HCT116 (cell line): ENCODE results near the gene MYOF. TPM values are rescaled to one million over a fixed set of nuclear protein-coding genes. Genes with fewer than 3 reads are reported as not detected.

ENCODE experiments used
- ATAC-seq: fragments of 200-7000 bp; cut with Tn5 transposase; 2 replicates; pipeline ENCODE4 v1.9.1; 2020; ENCODE audit warnings: mild to moderate bottlenecking, moderate library complexity
- BruUV-seq: library from RNA; stranded (reverse); fragments of 400-500 nt; replicated peaks from 2 replicates; lab custom pipeline; 2021; lab: Mats Ljungman, UMichigan
- CTCF ChIA-PET: fragments of 300-600 bp; sonication (Branson Sonifier 250); formaldehyde crosslinking; loops from one replicate; lab custom pipeline; 2021; ENCODE audit warnings: antibody characterized with exemption; lab: Charles Lee
- POLR2A ChIA-PET: fragments of 300-600, 350-600 bp; sonication (Branson Sonifier 250); formaldehyde crosslinking; loops from one replicate; lab custom pipeline; 2021; ENCODE audit warnings: antibody characterized with exemption; lab: Charles Lee
- RAD21 ChIA-PET, 2 experiments: fragments of 300-600 bp; sonication (Branson Sonifier 250); formaldehyde crosslinking; loops; one replicate each; lab custom pipeline; 2023; ENCODE audit warnings: low total read pairs in 2 of 2; ENCODE audit not compliant: uncharacterized antibody in 2 of 2, unreplicated experiment in 2 of 2, low non-redundant PET in 1 of 2; lab: Charles Lee
- DNase-seq: peaks from one replicate; pipeline ENCODE4 v3.0.0-alpha.2; 2010; ENCODE audit warnings: low read depth, low spot score
- H2AFZ ChIP-seq: fragments of 200-600 bp; shearing (Covaris generic), sonication (generic); 2 replicates; pipeline ENCODE4 v1.6.1; 2017; ENCODE audit warnings: low read depth, mixed run types, mixed read lengths, antibody characterized with exemption, low read length; ENCODE audit not compliant: poor library complexity, severe bottlenecking
- H3K27ac ChIP-seq: 2 replicates; pipeline ENCODE4 v1.5.1; 2012; ENCODE audit warnings: low read depth, low read length
- H3K27me3 ChIP-seq: fragments of 200-600 bp; sonication (generic); 2 replicates; pipeline ENCODE4 v1.6.1; 2016; ENCODE audit warnings: mixed run types, low read length, mixed read lengths; ENCODE audit not compliant: insufficient read depth
- H3K36me3 ChIP-seq, 2 experiments: fragments of 200-500 bp in 1 of 2; fragments of 200-600 bp in 1 of 2; sonication (Bioruptor generic) in 1 of 2; sonication (generic) in 1 of 2; 2 replicates each; pipeline versions ENCODE4 v1.5.1 to v1.6.1; 2014 to 2016; ENCODE audit warnings: low read length in 2 of 2, inconsistent platforms in 1 of 2, mixed read lengths in 1 of 2, mixed run types in 1 of 2; ENCODE audit not compliant: insufficient read depth in 2 of 2, control insufficient read depth in 1 of 2
- H3K4me1 ChIP-seq, 2 experiments: fragments of 200-600 bp in 1 of 2; sonication (generic) in 1 of 2; 2 replicates each; pipeline versions ENCODE4 v1.5.1 to v1.6.1; 2012 to 2017; ENCODE audit warnings: low read length in 2 of 2, inconsistent platforms in 1 of 2, mild to moderate bottlenecking in 1 of 2, mixed read lengths in 1 of 2, mixed run types in 1 of 2, moderate library complexity in 1 of 2; ENCODE audit not compliant: insufficient read depth in 2 of 2, control insufficient read depth in 1 of 2
- H3K4me2 ChIP-seq: fragments of 200-600 bp; sonication (generic); 2 replicates; pipeline ENCODE4 v1.6.1; 2017; ENCODE audit warnings: mixed run types, low read length, mixed read lengths
- H3K4me3 ChIP-seq, 2 experiments: fragments of 200-600 bp in 1 of 2; sonication (generic) in 1 of 2; replicated peaks in 1 of 2; 2 replicates each; pipeline ENCODE4 v1.5.1; 2011 to 2016; ENCODE audit warnings: low read length in 2 of 2, control low read depth in 1 of 2, low read depth in 1 of 2, mild to moderate bottlenecking in 1 of 2, mixed read lengths in 1 of 2, mixed run types in 1 of 2
- H3K79me2 ChIP-seq: fragments of 200-600 bp; sonication (generic); 2 replicates; pipeline ENCODE4 v1.6.1; 2017; ENCODE audit warnings: mild to moderate bottlenecking, mixed run types, low read length, moderate library complexity, mixed read lengths; ENCODE audit not compliant: insufficient read depth
- H3K9ac ChIP-seq: fragments of 200-600 bp; sonication (generic); 2 replicates; pipeline ENCODE4 v1.6.1; 2016; ENCODE audit warnings: low read length, mixed read lengths
- H3K9me2 ChIP-seq: fragments of 200-600 bp; sonication (generic), shearing (Covaris generic); 2 replicates; pipeline ENCODE4 v1.6.1; 2017; ENCODE audit warnings: mixed run types, mild to moderate bottlenecking, moderate library complexity; ENCODE audit not compliant: insufficient read depth
- H3K9me3 ChIP-seq, 2 experiments: fragments of 200-500 bp in 1 of 2; fragments of 200-600 bp in 1 of 2; sonication (Bioruptor generic) in 1 of 2; sonication (generic) in 1 of 2; 2 replicates each; pipeline ENCODE4 v1.6.1; 2014 to 2017; ENCODE audit warnings: low read length in 2 of 2, mixed read lengths in 2 of 2, inconsistent platforms in 1 of 2, low read depth in 1 of 2, mild to moderate bottlenecking in 1 of 2, mixed run types in 1 of 2, moderate library complexity in 1 of 2; ENCODE audit not compliant: control insufficient read depth in 1 of 2, insufficient read depth in 1 of 2
- H4K20me1 ChIP-seq: fragments of 200-600 bp; sonication (generic), shearing (Covaris generic); 2 replicates; pipeline ENCODE4 v1.6.1; 2017; ENCODE audit warnings: mixed run types, mild to moderate bottlenecking, moderate library complexity; ENCODE audit not compliant: insufficient read depth
- CEBPB ChIP-seq: IDR thresholded peaks from 2 replicates; pipeline ENCODE4 v1.6.1; 2012; ENCODE audit warnings: low read depth
- EGR1 ChIP-seq: IDR thresholded peaks from 2 replicates; pipeline ENCODE4 v1.6.1; 2012; ENCODE audit warnings: low read depth
- ELF1 ChIP-seq: IDR thresholded peaks from 2 replicates; pipeline ENCODE4 v1.6.1; 2012; ENCODE audit warnings: low read depth, borderline replicate concordance
- EZH2 ChIP-seq: fragments of 200-600 bp; sonication (generic); IDR thresholded peaks from 2 replicates; pipeline ENCODE4 v1.6.1; 2017; ENCODE audit warnings: antibody characterized with exemption, mixed run types
- FOSL1 ChIP-seq: IDR thresholded peaks from 2 replicates; pipeline ENCODE4 v1.6.1; 2012; ENCODE audit warnings: low read depth
- JUND ChIP-seq: IDR thresholded peaks from 2 replicates; pipeline ENCODE4 v1.6.1; 2012
- POLR2A ChIP-seq: IDR thresholded peaks from 2 replicates; pipeline ENCODE4 v1.7.0; 2011; ENCODE audit warnings: borderline replicate concordance; ENCODE audit not compliant: insufficient read depth, insufficient read length; ENCODE audit errors: extremely low read depth
- POLR2AphosphoS5 ChIP-seq: IDR thresholded peaks from 2 replicates; pipeline ENCODE4 v1.6.1; 2011; ENCODE audit warnings: mild to moderate bottlenecking, low read depth, low read length, moderate library complexity
- SIN3A ChIP-seq: IDR thresholded peaks from 2 replicates; pipeline ENCODE4 v1.6.1; 2012; ENCODE audit warnings: low read depth
- SP1 ChIP-seq: IDR thresholded peaks from 2 replicates; pipeline ENCODE4 v1.6.1; 2012; ENCODE audit warnings: low read depth
- TCF7L2 ChIP-seq: IDR thresholded peaks from 2 replicates; pipeline ENCODE4 v1.7.0; 2011; ENCODE audit warnings: borderline replicate concordance, inconsistent platforms; ENCODE audit not compliant: insufficient read depth, insufficient read length; ENCODE audit errors: extremely low read depth
- YY1 ChIP-seq: IDR thresholded peaks from 2 replicates; pipeline ENCODE4 v1.6.1; 2011; ENCODE audit warnings: low read length, low read depth, moderate library complexity, mild to moderate bottlenecking; ENCODE audit not compliant: insufficient replicate concordance; ENCODE audit errors: extremely low read depth
- ZFX ChIP-seq: fragments of 450-650 bp; IDR thresholded peaks from 2 replicates; pipeline ENCODE4 v1.6.1; 2017
- ZNF274 ChIP-seq: fragments of 200-500 bp; sonication (Bioruptor generic); IDR thresholded peaks from 2 replicates; pipeline ENCODE4 v1.6.1; 2014; ENCODE audit warnings: mild to moderate bottlenecking, low read depth, low read length, inconsistent platforms
- intact Hi-C: fragments of 100-400 bp; cut with micrococcal nuclease; formaldehyde crosslinking; loops from 2 replicates; pipeline ENCODE4 v1.10.0; 2022
- total RNA-seq: library from RNA; stranded (reverse); gene quantifications from one replicate; pipeline ENCODE4 v1.2.1, GENCODE V29; 2021; ENCODE audit not compliant: unreplicated experiment
- TF ChIP-seq, protein P1 (sequence below), 3 experiments: fragments of 200-600 bp in 1 of 3; sonication (generic) in 1 of 3; IDR thresholded peaks in 2 of 3; conservative IDR thresholded peaks in 1 of 3; 2 replicates each; pipeline ENCODE4 v1.5.1; 2012 to 2017; ENCODE audit warnings: low read depth in 2 of 3, low read length in 2 of 3, antibody characterized with exemption in 1 of 3, borderline replicate concordance in 1 of 3, control low read depth in 1 of 3, mild to moderate bottlenecking in 1 of 3, mixed read lengths in 1 of 3, mixed run types in 1 of 3, moderate library complexity in 1 of 3; ENCODE audit not compliant: insufficient read depth in 1 of 3

Gene MYOF
- total RNA-seq, 1 experiment from 2014 or later: 250 TPM

DNA sequence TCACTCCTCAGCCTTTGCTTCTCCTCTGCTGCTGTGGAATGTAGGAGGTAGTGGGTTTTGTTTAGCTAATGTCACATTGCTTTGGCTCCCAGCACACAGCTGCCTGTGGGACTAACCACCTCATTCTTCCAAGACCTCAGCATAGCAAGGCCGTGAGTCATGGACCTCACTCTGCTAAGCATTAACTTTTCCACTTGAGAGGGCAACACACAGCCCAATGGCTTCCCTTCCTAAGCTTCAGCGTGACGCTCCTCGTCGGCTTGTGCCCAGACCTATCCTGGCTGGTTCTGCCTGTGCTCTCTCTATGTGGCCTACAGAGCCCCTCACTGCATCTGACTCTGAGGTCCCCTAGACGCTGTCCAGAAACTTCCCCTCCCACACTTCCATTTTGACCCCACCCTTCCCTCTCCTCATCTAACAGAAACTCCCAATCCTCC, 23.3 kb downstream of the MYOF start:
- POLR2A ChIA-PET: interaction anchor here (1.4 to 2.0 kb wide), 7 partner anchors 9 to 75 kb away, joined by 3 to 13 read pairs (median 7); partner anchors contain the start of gene MYOF
- no TSS peak for BruUV-seq

DNA sequence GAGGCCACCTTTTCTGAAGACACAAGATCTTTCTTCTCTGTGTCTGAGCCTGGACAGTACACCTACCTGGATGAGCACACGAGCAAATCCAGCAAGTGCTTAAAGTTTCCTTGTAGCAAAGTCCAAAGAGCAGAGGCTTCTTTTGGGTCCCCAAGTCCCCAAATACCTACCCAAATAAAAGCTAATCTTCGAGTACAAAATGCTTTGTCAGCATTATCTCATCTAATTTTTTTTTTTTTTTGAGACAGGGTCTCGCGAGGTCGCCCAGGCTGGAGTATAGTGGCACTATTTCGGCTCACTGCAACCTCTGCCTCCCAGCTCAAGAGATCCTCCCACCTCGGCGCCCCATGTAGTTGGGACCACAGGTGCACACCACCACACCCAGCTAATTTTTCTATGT, 24.6 kb downstream of the MYOF start:
- TF ChIP-seq POLR2A (no peak), ZFX (no peak), SP1 (no peak), ZNF274 (no peak), JUND (no peak), SIN3A (no peak), EGR1 (no peak), FOSL1 (no peak), EZH2 (no peak), CEBPB (no peak), YY1 (no peak), ELF1 (no peak)
- TF ChIP-seq, protein P1, sequence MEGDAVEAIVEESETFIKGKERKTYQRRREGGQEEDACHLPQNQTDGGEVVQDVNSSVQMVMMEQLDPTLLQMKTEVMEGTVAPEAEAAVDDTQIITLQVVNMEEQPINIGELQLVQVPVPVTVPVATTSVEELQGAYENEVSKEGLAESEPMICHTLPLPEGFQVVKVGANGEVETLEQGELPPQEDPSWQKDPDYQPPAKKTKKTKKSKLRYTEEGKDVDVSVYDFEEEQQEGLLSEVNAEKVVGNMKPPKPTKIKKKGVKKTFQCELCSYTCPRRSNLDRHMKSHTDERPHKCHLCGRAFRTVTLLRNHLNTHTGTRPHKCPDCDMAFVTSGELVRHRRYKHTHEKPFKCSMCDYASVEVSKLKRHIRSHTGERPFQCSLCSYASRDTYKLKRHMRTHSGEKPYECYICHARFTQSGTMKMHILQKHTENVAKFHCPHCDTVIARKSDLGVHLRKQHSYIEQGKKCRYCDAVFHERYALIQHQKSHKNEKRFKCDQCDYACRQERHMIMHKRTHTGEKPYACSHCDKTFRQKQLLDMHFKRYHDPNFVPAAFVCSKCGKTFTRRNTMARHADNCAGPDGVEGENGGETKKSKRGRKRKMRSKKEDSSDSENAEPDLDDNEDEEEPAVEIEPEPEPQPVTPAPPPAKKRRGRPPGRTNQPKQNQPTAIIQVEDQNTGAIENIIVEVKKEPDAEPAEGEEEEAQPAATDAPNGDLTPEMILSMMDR (IDR thresholded peaks at IDR 0.05 in 2 of 3, conservative IDR thresholded peaks at IDR 0.05 in 1 of 3; ENCODE audit: borderline replicate concordance in 1 of 3, insufficient read depth in 1 of 3, low read depth in 2 of 3, low read length in 2 of 3): no peak
- no peak for DNase-seq
- H3K79me2 ChIP-seq: peaks cover 95% of the 10 kb centered on the region
- no peaks in the 10 kb centered on the region for H3K9me3 ChIP-seq
- peak overlapping the region; percentile 36 for H3K9ac ChIP-seq
- H4K20me1 ChIP-seq: no peaks in the 10 kb centered on the region
- no peaks in the 10 kb centered on the region for H3K9me2 ChIP-seq
- no peak overlapping the region for H3K4me3 ChIP-seq
- ChIA-PET POLR2A (interaction anchor here (1.0 to 1.3 kb wide), 3 partner anchors 9 to 20 kb away, joined by 3 read pairs; no protein-coding TSS in a partner anchor), RAD21 (no interaction called here), CTCF (interaction anchor here (1.1 kb wide), 1 partner anchor 82 kb away, joined by 3 read pairs; no protein-coding TSS in a partner anchor)
- no TSS peak for BruUV-seq
- H3K36me3 ChIP-seq: peaks cover 4 to 40% of the 10 kb centered on the region in 2 experiments
- H2AFZ ChIP-seq: no peak overlapping the region
- ATAC-seq: no peak
- peak overlapping the region; percentile 64; the same call in 1 of the 2 replicates for H3K4me2 ChIP-seq
- no peaks in the 10 kb centered on the region for H3K27me3 ChIP-seq
- H3K27ac ChIP-seq: peak overlapping the region; percentile 97
- peaks cover 72 to 87% of the 10 kb centered on the region in 2 experiments for H3K4me1 ChIP-seq
- intact Hi-C loops: no loop called here

More for the DNA sequence above, 23.3 kb downstream of the MYOF start:
- ATAC-seq: peak; percentile 81
- Histone ChIP-seq H3K36me3 (peaks cover 4 to 36% of the 10 kb centered on the region in 2 experiments), H3K9me2 (no peaks in the 10 kb centered on the region), H3K27me3 (no peaks in the 10 kb centered on the region), H3K4me2 (peak overlapping the region; percentile 64), H3K9me3 (no peaks in the 10 kb centered on the region), H3K27ac (peak overlapping the region; percentile 97), H2AFZ (no peak overlapping the region), H3K9ac (peak overlapping the region; percentile 61), H4K20me1 (no peaks in the 10 kb centered on the region), H3K4me1 (peaks cover 83 to 90% of the 10 kb centered on the region in 2 experiments)
- RAD21 ChIA-PET: interaction anchor here (0.8 to 0.9 kb wide), 2 partner anchors 23 kb away, joined by 4 to 5 read pairs; partner anchors contain the start of gene MYOF (in 2 of the 2)
- intact Hi-C loops: no loop called here
- CTCF ChIA-PET: interaction anchor here (1.1 to 1.6 kb wide), 3 partner anchors 17 to 32 kb away, joined by 3 to 5 read pairs (median 4); partner anchors contain the start of gene MYOF
- peak; percentile 97 for DNase-seq
- TF ChIP-seq YY1 (peak; percentile 81), POLR2AphosphoS5 (peak; percentile 70), TCF7L2 (peak; percentile 48), SIN3A (no peak)
- TF ChIP-seq, all 23 proteins: peak for 3
- Histone ChIP-seq H3K79me2 (peaks cover 98% of the 10 kb centered on the region), H3K4me3 (peak overlapping the region; percentile 18 to 32)
